K562 (cell line): Measurements from ENCODE around the gene STIL. TPM values are rescaled to one million over a fixed set of nuclear protein-coding genes. Genes with fewer than 3 reads are reported as not detected.

Source experiments
- CTBP1 ChIP-seq: fragments of 450-650 bp; IDR thresholded peaks from 2 replicates; pipeline ENCODE4 v1.6.1; 2016; ENCODE audit warnings: borderline replicate concordance
- E2F4 ChIP-seq: sonication (generic); formaldehyde crosslinking; IDR thresholded peaks from 2 replicates; pipeline ENCODE4 v1.8.0; 2022; ENCODE audit warnings: mild to moderate bottlenecking, low read depth, missing genetic modification reagents
- FOXA1 ChIP-seq: fragments of 450-650 bp; IDR thresholded peaks from 2 replicates; pipeline ENCODE4 v1.6.1; 2016; ENCODE audit warnings: mild to moderate bottlenecking, borderline replicate concordance
- HNRNPK ChIP-seq: fragments of 200-400 bp; formaldehyde crosslinking; IDR thresholded peaks from one replicate; pipeline ENCODE4 v1.6.1; 2018; ENCODE audit warnings: mild to moderate bottlenecking, low read depth, low read length; ENCODE audit not compliant: poor library complexity, severe bottlenecking
- NBN ChIP-seq: fragments of 450-650 bp; IDR thresholded peaks from 2 replicates; pipeline ENCODE4 v1.6.1; 2016; ENCODE audit warnings: low read depth, mild to moderate bottlenecking
- PML ChIP-seq: IDR thresholded peaks from 2 replicates; pipeline ENCODE4 v1.6.1; 2012; ENCODE audit warnings: low read length, inconsistent platforms
- RFX5 ChIP-seq: IDR thresholded peaks from 2 replicates; pipeline ENCODE4 v1.6.1; 2011; ENCODE audit warnings: low read depth, mild to moderate bottlenecking, improper control_type of control experiment, low read length
- RHOXF2B ChIP-seq: fragments of 250-450 bp; sonication (Bioruptor Pico); conservative IDR thresholded peaks from 2 replicates; pipeline ENCODE4 v1.5.1; 2021
- TFE3 ChIP-seq: fragments of 450-650 bp; formaldehyde crosslinking; IDR thresholded peaks from 2 replicates; pipeline ENCODE4 v1.4.0; 2020; ENCODE audit warnings: mild to moderate bottlenecking, mixed read lengths
- WHSC1 ChIP-seq: IDR thresholded peaks from one replicate; pipeline ENCODE4 v1.6.1; 2012; ENCODE audit warnings: low read length, control low read depth, inconsistent platforms
- ZNF318 ChIP-seq, 2 experiments: fragments of 450-650 bp; IDR thresholded peaks; 2 replicates each; pipeline ENCODE4 v1.6.1; 2016; ENCODE audit warnings: mild to moderate bottlenecking in 2 of 2, borderline replicate concordance in 1 of 2, low read depth in 1 of 2, moderate library complexity in 1 of 2
- polyA plus RNA-seq, 8 experiments: library from polyadenylated mRNA; depleted of rRNA in 4 of 8; stranded (reverse) in 5 of 8; unstranded in 3 of 8; fragments of >200 nt; fragmentation: Nextera tagmentation in 2 of 8; fragmentation: Illumina TruSeq in 1 of 8; extraction: Ambion mirVana in 2 of 8; extraction: Trizol in 1 of 8; gene quantifications; 2 replicates each; pipeline versions ENCODE4 v1.2.1 to v1.2.3, GENCODE V29; 2011 to 2014; ENCODE audit warnings: inconsistent platforms in 1 of 8, missing spikeins in 1 of 8
- total RNA-seq, 7 experiments: library from RNA; depleted of rRNA in 6 of 7; stranded (reverse); fragments of >200 nt in 6 of 7; fragmentation: Illumina TruSeq in 2 of 7; extraction: Trizol in 2 of 7; gene quantifications; 2 replicates each; pipeline versions ENCODE4 v1.2.1 to v1.2.3, GENCODE V29; 2011 to 2021; ENCODE audit warnings: low replicate concordance in 1 of 7
- TF ChIP-seq, protein P1 (sequence below): fragments of 450-650 bp; conservative IDR thresholded peaks from 2 replicates; pipeline ENCODE4 v1.6.1; 2016; ENCODE audit warnings: missing genetic modification characterization, low read depth, mild to moderate bottlenecking, control low read depth, missing compliant biosample characterization
- TF ChIP-seq, protein P2 (sequence below): fragments of 450-650 bp; formaldehyde crosslinking; IDR thresholded peaks from 2 replicates; pipeline ENCODE4 v1.4.0; 2020; ENCODE audit warnings: mild to moderate bottlenecking

The STIL gene
- total and polyA plus RNA-seq, 9 of the 15 experiments (the other 6 are each of a cell fraction or from before 2014, with no cell fraction given), result 10.5 to 77.4 (median 39.6) TPM

DNA sequence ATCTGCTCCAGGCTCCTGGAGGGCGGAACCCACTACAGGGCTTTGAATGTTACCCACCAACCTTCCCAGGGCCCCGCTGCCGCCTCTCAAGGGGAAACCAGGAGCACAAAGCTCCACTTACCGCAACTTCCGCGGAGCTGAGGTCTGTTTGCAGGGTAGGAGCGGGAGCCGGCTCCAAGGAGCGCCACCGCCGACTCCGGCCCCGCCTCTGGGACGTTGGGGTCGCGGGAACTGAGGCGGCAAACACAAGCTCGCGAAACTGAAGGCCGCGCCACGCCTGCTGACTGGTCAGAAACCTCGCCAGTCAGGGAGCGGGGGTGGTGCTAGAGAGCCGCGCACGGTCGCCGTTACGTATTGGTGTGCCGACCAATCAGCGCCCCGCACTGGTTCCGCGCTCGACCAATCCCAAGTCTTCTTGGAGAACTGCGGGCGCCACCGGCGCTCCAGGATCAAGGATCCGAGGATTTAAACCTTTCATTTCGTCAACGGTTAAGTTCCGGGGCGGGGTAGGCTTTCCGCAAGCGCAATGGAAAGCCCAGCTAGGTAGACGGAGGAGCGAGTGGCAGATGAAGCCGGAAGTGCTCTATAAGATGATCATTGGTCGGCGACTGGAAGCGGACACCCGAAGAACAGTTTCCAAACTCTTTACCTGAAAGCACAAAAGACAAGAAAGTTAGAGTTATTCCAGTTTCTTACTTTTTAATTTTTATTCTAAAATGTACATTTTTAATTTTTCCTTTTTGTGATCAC lies at the start of gene STIL (continued):
- TF ChIP-seq, protein P1, sequence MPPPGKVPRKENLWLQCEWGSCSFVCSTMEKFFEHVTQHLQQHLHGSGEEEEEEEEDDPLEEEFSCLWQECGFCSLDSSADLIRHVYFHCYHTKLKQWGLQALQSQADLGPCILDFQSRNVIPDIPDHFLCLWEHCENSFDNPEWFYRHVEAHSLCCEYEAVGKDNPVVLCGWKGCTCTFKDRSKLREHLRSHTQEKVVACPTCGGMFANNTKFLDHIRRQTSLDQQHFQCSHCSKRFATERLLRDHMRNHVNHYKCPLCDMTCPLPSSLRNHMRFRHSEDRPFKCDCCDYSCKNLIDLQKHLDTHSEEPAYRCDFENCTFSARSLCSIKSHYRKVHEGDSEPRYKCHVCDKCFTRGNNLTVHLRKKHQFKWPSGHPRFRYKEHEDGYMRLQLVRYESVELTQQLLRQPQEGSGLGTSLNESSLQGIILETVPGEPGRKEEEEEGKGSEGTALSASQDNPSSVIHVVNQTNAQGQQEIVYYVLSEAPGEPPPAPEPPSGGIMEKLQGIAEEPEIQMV (tag), result no peak
- TF ChIP-seq E2F4, result peak; percentile 99
- TF ChIP-seq FOXA1, result no peak
- peak; percentile 38; the same call in 1 of the 2 replicates for TF ChIP-seq RFX5
- TF ChIP-seq NBN, result no peak; the same call in 1 of the 2 replicates
- TF ChIP-seq RHOXF2B (CRISPR knock-in tag), result 0 out of 2 replicates have a peak, but pooled peaks have one; percentile 64
- TF ChIP-seq TFE3 (CRISPR knock-in tag), result no peak
- TF ChIP-seq ZNF318 (IDR thresholded peaks at IDR 0.05; ENCODE audit: borderline replicate concordance in 1 of 2, low read depth in 1 of 2), result no peak; a peak in 1 of 4 replicates
- TF ChIP-seq, protein P2, sequence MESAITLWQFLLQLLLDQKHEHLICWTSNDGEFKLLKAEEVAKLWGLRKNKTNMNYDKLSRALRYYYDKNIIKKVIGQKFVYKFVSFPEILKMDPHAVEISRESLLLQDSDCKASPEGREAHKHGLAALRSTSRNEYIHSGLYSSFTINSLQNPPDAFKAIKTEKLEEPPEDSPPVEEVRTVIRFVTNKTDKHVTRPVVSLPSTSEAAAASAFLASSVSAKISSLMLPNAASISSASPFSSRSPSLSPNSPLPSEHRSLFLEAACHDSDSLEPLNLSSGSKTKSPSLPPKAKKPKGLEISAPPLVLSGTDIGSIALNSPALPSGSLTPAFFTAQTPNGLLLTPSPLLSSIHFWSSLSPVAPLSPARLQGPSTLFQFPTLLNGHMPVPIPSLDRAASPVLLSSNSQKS (CRISPR knock-in tag), result no peak
- peak; percentile 91; the same call in 1 of the 2 replicates for TF ChIP-seq PML
- no peak for TF ChIP-seq HNRNPK
- peak; percentile 85 for TF ChIP-seq CTBP1
- no peak for TF ChIP-seq WHSC1
